ENCODE measurements around the gene S100A11. TPM values are rescaled to one million over a fixed set of nuclear protein-coding genes. Genes with fewer than 3 reads are reported as not detected.

The S100A11 gene
- total RNA-seq, 6 donors from 2014 or later, result 317 to 578 (median 488) TPM

GRCh38 chr1:152018537-152018936 lies 18.3 kb downstream of the S100A11 start:
- Histone ChIP-seq H3K4me1 (no peaks in the 10 kb centered on the region), H3K36me3 (no peaks in the 10 kb centered on the region), H3K27ac (no peak overlapping the region), H3K27me3 (no peaks in the 10 kb centered on the region), H3K4me3 (no peak overlapping the region), H3K9me3 (no peaks in the 10 kb centered on the region)
- TF ChIP-seq POLR2A (IDR thresholded peaks at IDR 0.05) (no peak), EP300 (IDR thresholded peaks at IDR 0.05) (no peak)
- WGBS, 2 donors, result 39 to 54% methylated on average over 4 of the region's 4 CpGs
- DNase-seq, result peak in 1 of 2 donors; percentile 43
- no peak for ATAC-seq (ENCODE audit: low FRiP score in 2 of 2)

GRCh38 chr1:152015766-152016165 lies 21.0 kb downstream of the S100A11 start:
- Histone ChIP-seq H3K27ac (no peak overlapping the region), H3K4me1 (no peaks in the 10 kb centered on the region), H3K36me3 (no peaks in the 10 kb centered on the region), H3K27me3 (no peaks in the 10 kb centered on the region), H3K9me3 (no peaks in the 10 kb centered on the region), H3K4me3 (no peak overlapping the region)
- DNase-seq, result no peak
- no peak for ATAC-seq (ENCODE audit: low FRiP score in 2 of 2)
- no peak for TF ChIP-seq POLR2A (IDR thresholded peaks at IDR 0.05)
- no peak for TF ChIP-seq EP300 (IDR thresholded peaks at IDR 0.05)
- TF ChIP-seq POLR2AphosphoS5 (IDR thresholded peaks at IDR 0.05), result no peak
- TF ChIP-seq, protein P1, sequence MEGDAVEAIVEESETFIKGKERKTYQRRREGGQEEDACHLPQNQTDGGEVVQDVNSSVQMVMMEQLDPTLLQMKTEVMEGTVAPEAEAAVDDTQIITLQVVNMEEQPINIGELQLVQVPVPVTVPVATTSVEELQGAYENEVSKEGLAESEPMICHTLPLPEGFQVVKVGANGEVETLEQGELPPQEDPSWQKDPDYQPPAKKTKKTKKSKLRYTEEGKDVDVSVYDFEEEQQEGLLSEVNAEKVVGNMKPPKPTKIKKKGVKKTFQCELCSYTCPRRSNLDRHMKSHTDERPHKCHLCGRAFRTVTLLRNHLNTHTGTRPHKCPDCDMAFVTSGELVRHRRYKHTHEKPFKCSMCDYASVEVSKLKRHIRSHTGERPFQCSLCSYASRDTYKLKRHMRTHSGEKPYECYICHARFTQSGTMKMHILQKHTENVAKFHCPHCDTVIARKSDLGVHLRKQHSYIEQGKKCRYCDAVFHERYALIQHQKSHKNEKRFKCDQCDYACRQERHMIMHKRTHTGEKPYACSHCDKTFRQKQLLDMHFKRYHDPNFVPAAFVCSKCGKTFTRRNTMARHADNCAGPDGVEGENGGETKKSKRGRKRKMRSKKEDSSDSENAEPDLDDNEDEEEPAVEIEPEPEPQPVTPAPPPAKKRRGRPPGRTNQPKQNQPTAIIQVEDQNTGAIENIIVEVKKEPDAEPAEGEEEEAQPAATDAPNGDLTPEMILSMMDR (IDR thresholded peaks at IDR 0.05), result no peak
- 60 to 70% methylated on average over 6 of the region's 6 CpGs for WGBS, 2 donors

DNA sequence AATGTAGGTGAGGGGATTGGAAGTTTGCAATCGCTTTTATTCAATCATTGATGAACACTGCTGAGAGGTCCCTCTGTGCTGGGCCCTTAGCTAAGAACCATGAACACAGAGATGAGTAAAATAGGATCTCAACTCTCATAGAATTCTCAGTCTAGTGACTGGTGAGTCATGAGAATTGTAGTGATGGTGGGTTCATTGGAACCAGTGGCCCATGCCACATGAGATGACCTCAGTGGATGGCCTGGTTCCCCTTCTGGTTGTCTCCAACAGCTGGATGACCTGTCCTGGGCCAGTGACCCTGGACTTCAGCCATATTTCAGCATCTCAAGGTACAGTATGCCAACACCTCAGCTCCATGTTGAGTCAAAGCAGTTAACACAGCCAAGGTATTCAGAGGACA lies 21.9 kb downstream of the S100A11 start:
- no peak overlapping the region for H3K4me3 ChIP-seq
- H3K27ac ChIP-seq, result no peak overlapping the region
- DNase-seq (no peak), ATAC-seq (ENCODE audit: low FRiP score in 2 of 2) (peak in 1 of 2 donors; percentile 24)
- no peaks in the 10 kb centered on the region for H3K4me1 ChIP-seq
- no peaks in the 10 kb centered on the region for H3K27me3 ChIP-seq
- H3K36me3 ChIP-seq, result no peaks in the 10 kb centered on the region
- H3K9me3 ChIP-seq, result no peaks in the 10 kb centered on the region
- TF ChIP-seq POLR2AphosphoS5 (IDR thresholded peaks at IDR 0.05) (no peak), POLR2A (IDR thresholded peaks at IDR 0.05) (no peak), EP300 (IDR thresholded peaks at IDR 0.05) (no peak)
- TF ChIP-seq, protein P1 (IDR thresholded peaks at IDR 0.05), result no peak
- 93 to 95% methylated on average over 1 of the region's 1 CpG for WGBS, 2 donors

DNA sequence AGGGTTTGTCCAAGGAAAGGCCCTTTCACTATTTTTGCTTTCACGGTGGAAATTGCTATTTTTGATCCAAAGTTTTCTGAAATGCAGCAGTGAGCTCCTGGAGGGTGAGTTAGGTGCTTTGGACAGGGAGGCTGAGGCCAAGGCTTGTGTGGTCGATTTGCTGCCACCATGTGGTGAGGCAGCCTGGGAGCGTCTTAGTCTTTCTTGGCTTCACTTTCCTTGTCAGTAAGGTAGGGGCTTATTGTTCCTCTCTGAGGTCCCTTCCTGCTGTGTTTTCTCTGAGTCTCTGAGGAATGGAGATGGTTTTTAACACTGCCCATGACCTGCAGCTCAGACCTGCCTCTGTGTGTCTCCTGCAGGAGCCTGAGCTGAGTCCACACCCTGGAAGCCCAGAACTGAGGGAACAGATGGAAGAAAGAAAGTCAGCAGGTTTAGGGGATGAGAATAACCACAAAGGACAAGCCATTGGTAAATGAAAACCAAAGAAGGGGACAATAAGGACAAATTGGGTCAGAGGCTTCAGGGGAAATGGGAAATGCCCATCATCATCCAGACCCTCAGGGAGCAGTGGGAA lies 23.1 kb downstream of the S100A11 start:
- ATAC-seq (ENCODE audit: low FRiP score in 2 of 2), result no peak
- Histone ChIP-seq H3K27ac (no peak overlapping the region), H3K36me3 (no peaks in the 10 kb centered on the region), H3K4me3 (no peak overlapping the region), H3K27me3 (no peaks in the 10 kb centered on the region), H3K9me3 (no peaks in the 10 kb centered on the region), H3K4me1 (no peaks in the 10 kb centered on the region)
- peak in 1 of 2 donors; percentile 57 for DNase-seq
- TF ChIP-seq, protein P1 (IDR thresholded peaks at IDR 0.05), result peak; percentile 11 to 42 (median 20)
- TF ChIP-seq POLR2A (IDR thresholded peaks at IDR 0.05), result no peak
- 14 to 19% methylated on average over 3 of the region's 3 CpGs for WGBS, 2 donors

DNA sequence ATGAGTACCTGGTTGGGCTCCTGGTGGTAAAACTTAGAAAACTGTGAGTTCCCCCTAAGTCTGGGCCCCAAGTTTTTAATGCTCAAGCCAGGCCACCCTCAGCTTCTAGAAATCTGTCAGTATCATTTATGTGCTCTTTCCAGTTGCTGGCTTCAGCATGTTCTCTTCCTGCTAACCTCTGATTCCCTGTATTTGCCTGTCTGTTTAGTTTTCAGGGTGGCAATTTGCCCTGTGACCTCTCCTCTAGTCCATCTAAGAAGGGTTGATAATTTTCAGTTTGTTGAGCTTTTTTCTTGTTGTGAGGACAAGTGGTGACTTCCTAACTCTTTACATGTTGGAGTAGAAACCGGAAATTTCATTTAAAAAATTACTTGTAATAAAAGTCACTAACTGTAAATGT lies 27.1 kb downstream of the S100A11 start:
- 84 to 90% methylated on average over 1 of the region's 1 CpG for WGBS, 2 donors
- Histone ChIP-seq H3K4me3 (no peak overlapping the region), H3K27me3 (no peaks in the 10 kb centered on the region), H3K4me1 (no peaks in the 10 kb centered on the region), H3K36me3 (no peaks in the 10 kb centered on the region), H3K27ac (no peak overlapping the region), H3K9me3 (no peaks in the 10 kb centered on the region)
- TF ChIP-seq POLR2AphosphoS5 (IDR thresholded peaks at IDR 0.05), result no peak
- TF ChIP-seq EP300 (IDR thresholded peaks at IDR 0.05), result no peak
- TF ChIP-seq, protein P1 (IDR thresholded peaks at IDR 0.05), result no peak
- TF ChIP-seq POLR2A (IDR thresholded peaks at IDR 0.05), result no peak
- ATAC-seq (ENCODE audit: low FRiP score in 2 of 2) (no peak), DNase-seq (no peak)
